GM08714 (cell line): Measurements from ENCODE around the gene POMGNT2.
"Not testable (repeated sequence)": the region's sequence is repeated elsewhere in the genome, so short reads cannot be mapped to it uniquely, and the experiment has no call there.

ENCODE experiments used
- H3K4me3 ChIP-seq: fragments of 200-500 bp; sonication (Bioruptor generic); 2 replicates; pipeline ENCODE4 v1.5.1; 2014; ENCODE audit warnings: mild to moderate bottlenecking, low read length, inconsistent platforms
- ZNF274 ChIP-seq: IDR thresholded peaks from 2 replicates; pipeline ENCODE4 v1.6.1; 2012; ENCODE audit warnings: mild to moderate bottlenecking, low read depth, low read length

The POMGNT2 gene

GRCh38 chr3:43055806-43056770 lies 49.8 kb downstream of the POMGNT2 start:
- no peak for TF ChIP-seq ZNF274
- no peak overlapping the region for H3K4me3 ChIP-seq

DNA sequence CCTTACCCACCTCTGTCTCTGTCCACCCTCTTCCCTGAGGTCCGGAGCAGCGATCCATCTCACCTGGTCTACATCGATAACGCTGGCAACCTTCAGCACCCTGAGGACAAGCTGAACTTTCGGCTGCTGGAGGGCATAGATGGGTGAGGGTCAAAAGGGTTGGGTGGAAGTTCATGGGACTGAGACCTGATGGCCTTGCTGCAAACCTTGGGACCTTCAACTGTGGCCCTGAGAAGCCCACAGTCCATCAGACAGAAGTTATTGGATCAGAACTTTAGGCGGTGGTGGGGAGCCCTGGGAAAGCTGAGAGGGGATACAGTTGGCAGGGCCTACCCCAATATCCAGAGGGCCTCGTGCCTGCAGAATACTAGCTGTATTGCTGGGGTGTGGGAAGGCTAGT lies 50.5 kb downstream of the POMGNT2 start:
- no peak for TF ChIP-seq ZNF274

GRCh38 chr3:43054754-43055153 lies 51.1 kb downstream of the POMGNT2 start:
- no peak overlapping the region for H3K4me3 ChIP-seq
- TF ChIP-seq ZNF274, result no peak

More for the DNA sequence above, 50.5 kb downstream of the POMGNT2 start:
- no peak overlapping the region for H3K4me3 ChIP-seq

DNA sequence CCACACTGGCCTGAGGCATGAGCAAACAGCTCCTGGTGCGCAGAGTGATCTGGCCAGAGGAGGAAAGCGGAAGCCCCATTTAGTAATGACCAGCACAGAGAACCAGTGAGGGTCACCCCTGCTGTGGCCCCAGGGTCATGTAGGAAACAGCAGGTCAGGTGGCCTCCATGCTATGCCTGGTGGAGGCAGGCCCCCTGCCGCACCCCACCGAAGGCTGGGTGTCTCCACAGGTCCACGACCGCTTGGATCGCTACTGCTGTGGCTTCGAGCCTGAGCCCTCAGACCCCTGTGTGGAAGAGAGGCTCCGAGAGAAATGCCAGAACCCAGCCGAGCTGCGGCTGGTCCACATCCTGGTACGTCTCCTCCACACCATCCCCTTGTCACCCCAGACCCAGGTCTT lies 52.6 kb downstream of the POMGNT2 start:
- no peak for TF ChIP-seq ZNF274

GRCh38 chr3:43048470-43048869 lies 57.4 kb downstream of the POMGNT2 start:
- no peak overlapping the region for H3K4me3 ChIP-seq
- no peak for TF ChIP-seq ZNF274

More for the DNA sequence above, 52.6 kb downstream of the POMGNT2 start:
- H3K4me3 ChIP-seq, result no peak overlapping the region

DNA sequence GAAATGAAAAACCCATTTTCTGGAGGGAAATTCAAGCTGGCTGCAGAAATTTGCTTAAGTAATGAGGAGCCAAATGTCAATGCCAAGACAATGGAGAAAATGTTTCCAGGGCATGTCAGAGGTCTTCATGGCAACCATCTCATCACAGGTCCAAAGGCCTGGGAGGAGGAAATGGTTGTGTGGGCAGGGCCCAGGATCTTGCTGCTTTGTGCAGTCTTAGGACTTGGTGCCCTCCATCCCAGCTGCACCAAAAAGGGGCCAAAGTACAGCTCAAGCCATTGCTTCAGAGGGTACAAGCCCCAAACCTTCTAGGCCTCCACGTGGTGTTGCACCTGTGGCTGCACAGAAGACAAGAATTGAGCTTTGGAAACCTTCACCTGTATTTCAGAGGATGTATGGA lies 59.3 kb downstream of the POMGNT2 start:
- no peak overlapping the region for H3K4me3 ChIP-seq
- no peak for TF ChIP-seq ZNF274

DNA sequence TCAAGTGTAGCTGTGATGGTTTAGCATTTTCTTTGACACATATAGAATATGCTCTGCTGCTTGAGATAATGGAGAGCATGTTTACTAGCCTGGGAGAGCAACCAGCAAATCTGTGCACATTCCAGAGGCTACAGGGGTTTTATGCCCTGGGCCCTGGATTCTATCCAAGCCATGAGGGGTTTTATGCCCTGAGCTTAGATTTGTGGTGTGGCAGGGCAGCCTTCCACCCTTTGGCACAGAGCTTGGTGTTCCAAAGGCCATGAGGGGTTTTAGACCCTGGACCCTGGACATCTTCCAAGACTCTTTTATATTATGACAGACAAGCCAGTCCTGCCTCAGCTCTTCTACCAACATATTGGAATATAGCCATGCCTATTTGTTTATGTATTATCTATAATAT lies 60.8 kb downstream of the POMGNT2 start:
- H3K4me3 ChIP-seq, result not testable (repeated sequence)

- no peak for TF ChIP-seq ZNF274
- no peak overlapping the region for H3K4me3 ChIP-seq
Observed at GRCh38 chr3:43043793-43044192, 62.1 kb downstream of the POMGNT2 start.

- TF ChIP-seq ZNF274, result no peak
- no peak overlapping the region for H3K4me3 ChIP-seq
Observed at GRCh38 chr3:43043071-43043766, 62.7 kb downstream of the POMGNT2 start.

GRCh38 chr3:43041517-43041916 lies 64.4 kb downstream of the POMGNT2 start:
- TF ChIP-seq ZNF274, result no peak
- no peak overlapping the region for H3K4me3 ChIP-seq

DNA sequence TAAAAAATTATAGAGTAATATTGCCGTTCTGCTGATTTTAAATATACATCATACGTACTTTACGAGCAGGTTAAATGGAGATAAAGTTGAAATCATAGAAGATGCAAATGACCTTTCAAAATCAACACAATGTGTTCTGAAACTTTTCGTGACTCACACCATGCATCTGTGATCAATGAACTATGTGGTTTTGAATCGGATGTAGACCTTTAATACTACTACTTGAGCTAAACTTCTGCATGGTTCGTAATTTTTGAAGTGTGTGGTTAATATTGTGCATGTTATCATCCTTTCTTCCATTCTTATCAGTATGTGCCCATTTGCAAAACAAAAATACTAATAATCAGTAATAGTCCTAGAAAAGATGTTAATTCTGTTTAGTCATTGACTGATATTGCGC lies 67.9 kb downstream of the POMGNT2 start:
- no peak for TF ChIP-seq ZNF274

GRCh38 chr3:43036621-43037423 lies 69.1 kb downstream of the POMGNT2 start:
- TF ChIP-seq ZNF274, result no peak
- no peak overlapping the region for H3K4me3 ChIP-seq

More for the DNA sequence above, 67.9 kb downstream of the POMGNT2 start:
- no peak overlapping the region for H3K4me3 ChIP-seq

DNA sequence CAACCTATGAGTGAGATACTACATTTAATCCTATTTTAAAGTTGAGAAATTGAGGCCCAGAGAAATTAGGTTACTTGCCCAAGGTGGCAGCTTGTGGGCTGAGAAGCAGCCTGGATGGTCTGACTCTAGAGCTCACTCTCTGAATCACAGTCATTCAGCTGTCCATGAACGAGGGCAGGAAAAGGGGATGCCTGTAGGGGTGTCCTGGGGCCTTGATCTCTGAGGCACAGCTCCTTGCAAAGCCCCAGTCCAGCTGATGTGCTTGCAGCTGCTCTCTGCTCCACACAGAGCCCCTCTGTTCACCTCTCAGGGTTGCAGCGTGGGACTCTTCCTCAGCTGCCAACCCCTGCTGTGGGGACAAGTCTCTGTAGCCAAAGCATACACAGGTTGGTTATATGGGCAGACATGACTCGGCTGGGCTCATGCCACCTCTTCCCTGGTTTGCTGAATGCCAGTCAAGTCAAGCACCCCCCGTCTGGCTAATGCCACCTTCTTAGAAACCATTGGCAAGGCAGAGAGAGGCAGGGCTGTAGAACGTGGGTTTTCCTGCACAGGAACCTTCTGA lies 70.0 kb downstream of the POMGNT2 start:
- no peak for TF ChIP-seq ZNF274
- H3K4me3 ChIP-seq, result no peak overlapping the region

- H3K4me3 ChIP-seq, result no peak overlapping the region
- TF ChIP-seq ZNF274, result no peak
Observed at GRCh38 chr3:43034911-43035310, 71.0 kb downstream of the POMGNT2 start.
